H9 (cell line): Measurements from ENCODE around the gene FBXL7. TPM values are rescaled to one million over a fixed set of nuclear protein-coding genes. Genes with fewer than 3 reads are reported as not detected.

Source experiments
- DNase-seq: peaks from one replicate; pipeline ENCODE4 v3.0.0-alpha.2; 2017
- H2AFZ ChIP-seq: one replicate; pipeline ENCODE4 v1.6.1; 2013; ENCODE audit warnings: mild to moderate bottlenecking, low read length, control low read depth, moderate library complexity
- H2AK5ac ChIP-seq: 2 replicates; pipeline ENCODE4 v1.6.1; 2013; ENCODE audit warnings: low read length, control low read depth, mixed read lengths; ENCODE audit not compliant: insufficient read length
- H2BK120ac ChIP-seq: one replicate; pipeline ENCODE4 v1.6.1; 2013; ENCODE audit warnings: low read depth, mild to moderate bottlenecking, low read length, control low read depth, inconsistent platforms; ENCODE audit not compliant: poor library complexity, severe bottlenecking
- H2BK12ac ChIP-seq: 2 replicates; pipeline ENCODE4 v1.6.1; 2013; ENCODE audit warnings: low read length, control low read depth, mixed read lengths, low read depth; ENCODE audit not compliant: insufficient read length
- H2BK15ac ChIP-seq: 2 replicates; pipeline ENCODE4 v1.6.1; 2013; ENCODE audit warnings: low read depth, low read length, control low read depth
- H2BK20ac ChIP-seq: one replicate; pipeline ENCODE4 v1.6.1; 2013; ENCODE audit warnings: low read depth, mild to moderate bottlenecking, low read length, control low read depth, inconsistent platforms; ENCODE audit not compliant: poor library complexity, severe bottlenecking
- H2BK5ac ChIP-seq: 2 replicates; pipeline ENCODE4 v1.6.1; 2013; ENCODE audit warnings: low read length, control low read depth, mixed read lengths; ENCODE audit not compliant: insufficient read length
- H3K14ac ChIP-seq: 2 replicates; pipeline ENCODE4 v1.6.1; 2013; ENCODE audit warnings: low read length, control low read depth; ENCODE audit not compliant: insufficient read depth
- H3K18ac ChIP-seq: 2 replicates; pipeline ENCODE4 v1.6.1; 2013; ENCODE audit warnings: low read depth, mild to moderate bottlenecking, mixed read lengths, low read length, control low read depth; ENCODE audit not compliant: insufficient read length
- H3K23ac ChIP-seq: 2 replicates; pipeline ENCODE4 v1.6.1; 2013; ENCODE audit warnings: low read length, control low read depth, mixed read lengths, low read depth; ENCODE audit not compliant: insufficient read length
- H3K23me2 ChIP-seq: 2 replicates; pipeline ENCODE4 v1.6.1; 2013; ENCODE audit warnings: low read depth, mild to moderate bottlenecking, mixed read lengths, low read length, control low read depth; ENCODE audit not compliant: insufficient read length, poor library complexity, severe bottlenecking
- H3K27ac ChIP-seq: 2 replicates; pipeline ENCODE4 v1.5.1; 2013; ENCODE audit warnings: low read length, control low read depth, mixed read lengths, low read depth; ENCODE audit not compliant: insufficient read length
- H3K27me3 ChIP-seq: 2 replicates; pipeline ENCODE4 v1.6.1; 2013; ENCODE audit warnings: low read length, control low read depth, inconsistent platforms; ENCODE audit not compliant: insufficient read depth
- H3K4ac ChIP-seq: 2 replicates; pipeline ENCODE4 v1.6.1; 2013; ENCODE audit warnings: low read depth, mild to moderate bottlenecking, control low read depth, inconsistent platforms, low read length, moderate library complexity
- H3K4me1 ChIP-seq: 2 replicates; pipeline ENCODE4 v1.6.1; 2013; ENCODE audit warnings: low read length, control low read depth, inconsistent platforms; ENCODE audit not compliant: insufficient read depth
- H3K4me2 ChIP-seq: 2 replicates; pipeline ENCODE4 v1.6.1; 2013; ENCODE audit warnings: low read length, control low read depth, mixed read lengths; ENCODE audit not compliant: insufficient read length, insufficient read depth
- H3K56ac ChIP-seq: 2 replicates; pipeline ENCODE4 v1.6.1; 2013; ENCODE audit warnings: low read depth, mild to moderate bottlenecking, mixed read lengths, low read length, control low read depth; ENCODE audit not compliant: insufficient read length
- H3K79me1 ChIP-seq: 2 replicates; pipeline ENCODE4 v1.6.1; 2013; ENCODE audit warnings: low read depth, mild to moderate bottlenecking, moderate library complexity, low read length, control low read depth, inconsistent platforms; ENCODE audit not compliant: insufficient read depth, poor library complexity, severe bottlenecking
- H3K79me2 ChIP-seq: 2 replicates; pipeline ENCODE4 v1.6.1; 2013; ENCODE audit warnings: low read length, control low read depth, inconsistent platforms; ENCODE audit not compliant: insufficient read depth
- H3K9ac ChIP-seq: 2 replicates; pipeline ENCODE4 v1.6.1; 2013; ENCODE audit warnings: low read length, control low read depth, mixed read lengths; ENCODE audit not compliant: insufficient read length; ENCODE audit errors: extremely low read depth
- H3K9me3 ChIP-seq: one replicate; pipeline ENCODE4 v1.6.1; 2013; ENCODE audit warnings: low read depth, low read length, inconsistent platforms; ENCODE audit not compliant: control insufficient read depth
- H3T11ph ChIP-seq: one replicate; pipeline ENCODE4 v1.6.1; 2013; ENCODE audit warnings: mild to moderate bottlenecking, low read length, control low read depth, inconsistent platforms
- H4K20me1 ChIP-seq: one replicate; pipeline ENCODE4 v1.6.1; 2013; ENCODE audit not compliant: control insufficient read depth, insufficient read length, insufficient read depth
- H4K5ac ChIP-seq: 2 replicates; pipeline ENCODE4 v1.6.1; 2013; ENCODE audit warnings: low read depth, mild to moderate bottlenecking, mixed read lengths, low read length, control low read depth; ENCODE audit not compliant: insufficient read length
- H4K8ac ChIP-seq: replicated peaks from 2 replicates; pipeline ENCODE4 v1.6.1; 2013; ENCODE audit warnings: low read length, control low read depth, mixed read lengths, low read depth; ENCODE audit not compliant: insufficient read length
- H4K91ac ChIP-seq: 2 replicates; pipeline ENCODE4 v1.6.1; 2013; ENCODE audit warnings: low read depth, mild to moderate bottlenecking, moderate library complexity, mixed read lengths, low read length, control low read depth; ENCODE audit not compliant: insufficient read length
- H3K27ac Mint-ChIP-seq, 3 experiments: 2 replicates in 2 of 3; 3 replicates in 1 of 3; pipeline ENCODE4 v1.8.0; 2020 to 2021; ENCODE audit warnings: mixed read lengths in 3 of 3, mild to moderate bottlenecking in 1 of 3, moderate library complexity in 1 of 3
- H3K27me3 Mint-ChIP-seq: 2 replicates; pipeline ENCODE4 v1.8.0; 2021; ENCODE audit warnings: low read depth, mild to moderate bottlenecking, moderate library complexity, mixed read lengths
- H3K36me3 Mint-ChIP-seq, 3 experiments: 2 replicates in 2 of 3; 3 replicates in 1 of 3; pipeline ENCODE4 v1.8.0; 2020 to 2021; ENCODE audit warnings: low read depth in 3 of 3, mixed read lengths in 3 of 3; ENCODE audit not compliant: insufficient read depth in 1 of 3
- H3K4me1 Mint-ChIP-seq, 2 experiments: 2 replicates each; pipeline ENCODE4 v1.8.0; 2020; ENCODE audit warnings: mixed read lengths in 2 of 2
- H3K4me3 Mint-ChIP-seq, 2 experiments: 2 replicates in 1 of 2; 3 replicates in 1 of 2; pipeline ENCODE4 v1.8.0; 2020 to 2021; ENCODE audit warnings: mild to moderate bottlenecking in 2 of 2, mixed read lengths in 2 of 2, moderate library complexity in 1 of 2
- H3K9me3 Mint-ChIP-seq, 2 experiments: 2 replicates in 1 of 2; 3 replicates in 1 of 2; pipeline ENCODE4 v1.8.0; 2020; ENCODE audit warnings: mild to moderate bottlenecking in 2 of 2, mixed read lengths in 2 of 2, moderate library complexity in 1 of 2
- CTCF ChIP-seq: fragments of 200-600 bp; sonication (generic); conservative IDR thresholded peaks from 3 replicates; pipeline ENCODE4 v1.8.0; 2021; ENCODE audit warnings: antibody characterized with exemption, mild to moderate bottlenecking
- WGBS: extraction: QIAGEN DNeasy Blood & Tissue Kit; methylation state at CpG from one replicate; pipeline ENCODE4 v1.1.7; 2013; ENCODE audit warnings: missing lambda C conversion rate, low lambda C conversion rate, mixed read lengths; ENCODE audit not compliant: insufficient read length; ENCODE audit errors: extremely low coverage; 5-methylcytosine and 5-hydroxymethylcytosine counted together
- total RNA-seq: library from RNA; stranded (reverse); gene quantifications from 2 replicates; pipeline ENCODE4 v1.2.1, GENCODE V29; 2021

The FBXL7 gene
- total RNA-seq, 1 experiment from 2014 or later, result 14.6 TPM

- H3K23me2 ChIP-seq, result no peaks in the 10 kb centered on the region
- whole genome bisulfite sequencing, result no CpG with 5 or more reads among the region's 5 CpGs
- no peak overlapping the region for H3K14ac ChIP-seq
- no peak overlapping the region for H3K56ac ChIP-seq
- no peak overlapping the region for H2BK20ac ChIP-seq
- H3K27ac ChIP-seq, result no peak overlapping the region
- H2BK12ac ChIP-seq, result no peak overlapping the region
- no peak overlapping the region for H2AFZ ChIP-seq
- H3K9me3 Mint-ChIP-seq, result 0 out of 5 replicates have a peak, but pooled peaks cover 0 to 1% of the 10 kb centered on the region in 2 experiments
- H3T11ph ChIP-seq, result no peak overlapping the region
- peaks cover 21 to 27% of the 10 kb centered on the region in 2 experiments for H3K4me1 Mint-ChIP-seq
- no peak overlapping the region for H2BK15ac ChIP-seq
- no peak overlapping the region for H3K27ac Mint-ChIP-seq
- H3K4ac ChIP-seq, result no peak overlapping the region
- H4K5ac ChIP-seq, result no peak overlapping the region
- H4K20me1 ChIP-seq, result no peaks in the 10 kb centered on the region
- no peak overlapping the region for H3K9ac ChIP-seq
- no peak overlapping the region for H2AK5ac ChIP-seq
- no peak overlapping the region for H3K4me2 ChIP-seq
- H4K91ac ChIP-seq, result no peak overlapping the region
- H3K23ac ChIP-seq, result no peak overlapping the region
- H2BK120ac ChIP-seq, result no peak overlapping the region
- DNase-seq, result peak; percentile 76
- H3K4me3 Mint-ChIP-seq, result no peak overlapping the region
- H3K9me3 ChIP-seq, result no peaks in the 10 kb centered on the region
- no peak overlapping the region for H2BK5ac ChIP-seq
- H3K79me1 ChIP-seq, result no peaks in the 10 kb centered on the region
- peak; percentile 82 for TF ChIP-seq CTCF
- H3K36me3 Mint-ChIP-seq, result no peaks in the 10 kb centered on the region
- no peaks in the 10 kb centered on the region for H3K27me3 ChIP-seq
- H3K18ac ChIP-seq, result no peak overlapping the region
- no peak overlapping the region for H4K8ac ChIP-seq
- H3K4me1 ChIP-seq, result peaks cover 5% of the 10 kb centered on the region; the same call in 1 of the 2 replicates
- no peaks in the 10 kb centered on the region; the same call in 1 of the 2 replicates for H3K79me2 ChIP-seq
- H3K27me3 Mint-ChIP-seq, result no peaks in the 10 kb centered on the region
These were observed 183.4 kb downstream of the FBXL7 start for GRCh38 chr5:15683332-15683731.
